ENCODE data around the gene HDAC5.

GRCh38 chr17:44164476-44164875 lies 41.0 kb upstream of the HDAC5 start:
- no peak for TF ChIP-seq CTCF (IDR thresholded peaks at IDR 0.05)
- no peak for TF ChIP-seq TAF1 (IDR thresholded peaks at IDR 0.05; ENCODE audit: borderline replicate concordance, low read depth, low read length)
- TF ChIP-seq, protein P1, sequence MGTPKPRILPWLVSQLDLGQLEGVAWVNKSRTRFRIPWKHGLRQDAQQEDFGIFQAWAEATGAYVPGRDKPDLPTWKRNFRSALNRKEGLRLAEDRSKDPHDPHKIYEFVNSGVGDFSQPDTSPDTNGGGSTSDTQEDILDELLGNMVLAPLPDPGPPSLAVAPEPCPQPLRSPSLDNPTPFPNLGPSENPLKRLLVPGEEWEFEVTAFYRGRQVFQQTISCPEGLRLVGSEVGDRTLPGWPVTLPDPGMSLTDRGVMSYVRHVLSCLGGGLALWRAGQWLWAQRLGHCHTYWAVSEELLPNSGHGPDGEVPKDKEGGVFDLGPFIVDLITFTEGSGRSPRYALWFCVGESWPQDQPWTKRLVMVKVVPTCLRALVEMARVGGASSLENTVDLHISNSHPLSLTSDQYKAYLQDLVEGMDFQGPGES (IDR thresholded peaks at IDR 0.05; ENCODE audit: low read depth, low read length), result no peak
- no peak for TF ChIP-seq USF2 (IDR thresholded peaks at IDR 0.05; ENCODE audit: borderline replicate concordance, low read depth, low read length)
- TF ChIP-seq NFIC (IDR thresholded peaks at IDR 0.05; ENCODE audit: borderline replicate concordance), result no peak
- TF ChIP-seq REST (IDR thresholded peaks at IDR 0.05; ENCODE audit: low read depth, low read length), result no peak
- no peak for TF ChIP-seq CHD2 (IDR thresholded peaks at IDR 0.05; ENCODE audit: low read length, partially characterized antibody)
- no peak for TF ChIP-seq RXRA (IDR thresholded peaks at IDR 0.05; ENCODE audit: borderline replicate concordance, low read depth)
- TF ChIP-seq, protein P2, sequence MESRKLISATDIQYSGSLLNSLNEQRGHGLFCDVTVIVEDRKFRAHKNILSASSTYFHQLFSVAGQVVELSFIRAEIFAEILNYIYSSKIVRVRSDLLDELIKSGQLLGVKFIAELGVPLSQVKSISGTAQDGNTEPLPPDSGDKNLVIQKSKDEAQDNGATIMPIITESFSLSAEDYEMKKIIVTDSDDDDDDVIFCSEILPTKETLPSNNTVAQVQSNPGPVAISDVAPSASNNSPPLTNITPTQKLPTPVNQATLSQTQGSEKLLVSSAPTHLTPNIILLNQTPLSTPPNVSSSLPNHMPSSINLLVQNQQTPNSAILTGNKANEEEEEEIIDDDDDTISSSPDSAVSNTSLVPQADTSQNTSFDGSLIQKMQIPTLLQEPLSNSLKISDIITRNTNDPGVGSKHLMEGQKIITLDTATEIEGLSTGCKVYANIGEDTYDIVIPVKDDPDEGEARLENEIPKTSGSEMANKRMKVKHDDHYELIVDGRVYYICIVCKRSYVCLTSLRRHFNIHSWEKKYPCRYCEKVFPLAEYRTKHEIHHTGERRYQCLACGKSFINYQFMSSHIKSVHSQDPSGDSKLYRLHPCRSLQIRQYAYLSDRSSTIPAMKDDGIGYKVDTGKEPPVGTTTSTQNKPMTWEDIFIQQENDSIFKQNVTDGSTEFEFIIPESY (IDR thresholded peaks at IDR 0.05; ENCODE audit: borderline replicate concordance, low read depth), result no peak
- TF ChIP-seq YY1 (IDR thresholded peaks at IDR 0.05; ENCODE audit: low read depth), result no peak
- no peak for TF ChIP-seq SMC3 (IDR thresholded peaks at IDR 0.05; ENCODE audit: low read depth, low read length)
- no peak for TF ChIP-seq POLR2AphosphoS5 (IDR thresholded peaks at IDR 0.05; ENCODE audit: low read depth, low read length)
- TF ChIP-seq, protein P3, sequence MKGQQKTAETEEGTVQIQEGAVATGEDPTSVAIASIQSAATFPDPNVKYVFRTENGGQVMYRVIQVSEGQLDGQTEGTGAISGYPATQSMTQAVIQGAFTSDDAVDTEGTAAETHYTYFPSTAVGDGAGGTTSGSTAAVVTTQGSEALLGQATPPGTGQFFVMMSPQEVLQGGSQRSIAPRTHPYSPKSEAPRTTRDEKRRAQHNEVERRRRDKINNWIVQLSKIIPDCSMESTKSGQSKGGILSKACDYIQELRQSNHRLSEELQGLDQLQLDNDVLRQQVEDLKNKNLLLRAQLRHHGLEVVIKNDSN (IDR thresholded peaks at IDR 0.05; ENCODE audit: borderline replicate concordance, low read depth), result no peak
